GM15510 (cell line): Measurements from ENCODE around the gene LRRC28.

ENCODE experiments used
- POLR2A ChIP-seq: IDR thresholded peaks from 3 replicates; pipeline ENCODE4 v1.6.1; 2011; ENCODE audit warnings: borderline replicate concordance; ENCODE audit not compliant: insufficient read length; ENCODE audit errors: extremely low read depth

Gene LRRC28

DNA sequence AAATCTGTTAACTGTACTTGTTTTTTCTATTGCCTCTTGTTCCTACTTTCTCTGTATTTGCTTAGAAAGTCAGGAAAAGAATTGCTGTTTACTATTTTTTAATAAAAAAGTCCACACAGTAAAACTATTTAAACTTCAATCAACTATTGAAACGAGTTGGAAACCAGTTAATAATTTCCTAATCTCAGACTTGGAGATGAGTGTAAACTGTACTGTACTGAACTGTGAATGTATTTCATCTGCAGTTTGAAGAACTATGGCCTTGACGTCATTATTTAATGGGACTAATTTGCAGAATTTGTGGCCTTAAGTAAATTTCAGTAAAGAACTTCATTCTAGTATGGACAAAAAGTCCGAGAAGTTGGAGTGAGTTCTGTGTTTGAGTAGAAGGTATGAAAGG, 89.1 kb downstream of the LRRC28 start:
- no peak for TF ChIP-seq POLR2A

GRCh38 chr15:99341786-99342185, 90.5 kb downstream of the LRRC28 start:
- TF ChIP-seq POLR2A = no peak

DNA sequence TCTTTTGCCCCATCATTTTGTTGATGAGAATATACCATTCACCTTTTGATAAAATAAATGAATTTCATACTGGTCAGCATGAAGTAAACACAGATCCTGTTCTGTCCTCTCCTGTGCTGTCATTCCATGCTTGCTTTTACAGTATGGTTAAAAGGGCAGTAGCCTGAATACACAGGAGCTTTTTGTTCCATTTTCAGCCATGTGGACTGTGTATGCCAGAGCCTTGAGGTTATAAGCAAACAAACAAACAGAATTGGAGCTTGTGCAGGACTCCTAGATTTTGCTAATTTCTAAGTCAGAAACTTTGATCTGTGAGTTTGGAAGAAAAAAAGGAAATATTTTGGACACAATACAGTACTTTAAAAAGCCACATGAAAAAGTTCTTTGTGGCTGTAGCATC, 91.9 kb downstream of the LRRC28 start:
- TF ChIP-seq POLR2A = no peak

DNA sequence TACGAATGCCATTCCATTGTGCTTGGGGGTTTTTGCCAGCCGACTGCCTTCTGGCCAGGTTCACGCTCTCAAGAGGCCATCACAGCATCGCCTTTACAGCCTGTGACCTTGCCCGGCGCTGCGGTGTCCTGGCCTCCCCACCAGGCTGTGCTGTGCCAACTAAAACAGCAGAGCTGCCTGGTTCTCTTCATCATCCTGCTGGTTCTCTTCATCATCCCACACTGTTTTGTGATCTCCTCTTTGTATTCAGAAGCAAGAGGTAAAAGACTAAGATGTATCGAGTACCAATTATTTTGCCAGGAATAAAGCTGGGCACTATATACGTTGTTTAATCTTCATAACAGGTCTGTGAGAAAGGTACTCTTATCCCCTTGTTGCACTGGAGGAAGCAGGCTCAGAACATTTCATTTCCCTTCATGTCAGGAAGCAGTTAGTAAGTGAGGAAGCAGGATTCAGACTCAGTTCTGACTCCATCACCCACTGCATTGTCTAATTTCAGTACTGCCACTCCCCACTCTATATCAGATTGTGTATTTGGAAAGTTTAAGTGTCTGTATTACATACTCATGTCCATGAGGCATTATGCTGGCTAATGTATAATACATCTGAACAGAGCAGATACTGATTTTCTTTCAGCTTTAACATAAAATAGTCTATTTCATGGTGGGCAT, 92.7 kb downstream of the LRRC28 start:
- no peak for TF ChIP-seq POLR2A

GRCh38 chr15:99344639-99345038, 93.4 kb downstream of the LRRC28 start:
- no peak for TF ChIP-seq POLR2A

GRCh38 chr15:99345242-99345641, 94.0 kb downstream of the LRRC28 start:
- no peak for TF ChIP-seq POLR2A

DNA sequence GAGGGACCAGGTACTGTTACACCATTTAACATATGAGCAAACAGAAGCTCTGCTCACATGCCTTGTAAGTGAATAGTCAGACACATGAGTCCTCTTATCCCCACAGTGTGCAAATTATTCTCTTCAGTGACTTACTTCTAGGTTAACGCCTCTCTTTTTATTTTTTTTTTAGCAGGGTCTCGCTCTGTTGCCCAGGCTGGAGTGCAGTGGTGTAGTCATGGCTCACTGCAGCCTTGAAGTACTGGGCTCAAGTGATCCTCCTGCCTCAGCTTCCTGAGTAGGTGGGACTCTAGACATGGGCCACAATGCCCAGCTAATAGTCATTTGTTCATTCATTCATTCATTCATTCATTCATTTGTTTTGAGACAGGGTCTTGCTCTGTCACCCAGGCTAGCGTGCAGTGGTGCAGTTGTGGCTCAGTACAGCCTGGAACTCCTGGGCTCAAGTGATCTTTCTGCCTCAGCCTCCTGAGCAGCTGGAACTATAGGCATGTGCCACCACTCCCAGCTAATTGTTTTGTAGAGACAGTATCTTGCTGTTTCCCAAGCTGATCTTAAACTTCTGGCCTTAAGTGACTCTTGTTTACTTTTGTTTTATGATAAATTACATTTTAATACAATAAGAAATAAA, 94.7 kb downstream of the LRRC28 start:
- no peak for TF ChIP-seq POLR2A

- TF ChIP-seq POLR2A = no peak
These were observed 96.3 kb downstream of the LRRC28 start for GRCh38 chr15:99347574-99347973.

- TF ChIP-seq POLR2A = no peak
These were observed 97.1 kb downstream of the LRRC28 start for GRCh38 chr15:99348412-99348811.

DNA sequence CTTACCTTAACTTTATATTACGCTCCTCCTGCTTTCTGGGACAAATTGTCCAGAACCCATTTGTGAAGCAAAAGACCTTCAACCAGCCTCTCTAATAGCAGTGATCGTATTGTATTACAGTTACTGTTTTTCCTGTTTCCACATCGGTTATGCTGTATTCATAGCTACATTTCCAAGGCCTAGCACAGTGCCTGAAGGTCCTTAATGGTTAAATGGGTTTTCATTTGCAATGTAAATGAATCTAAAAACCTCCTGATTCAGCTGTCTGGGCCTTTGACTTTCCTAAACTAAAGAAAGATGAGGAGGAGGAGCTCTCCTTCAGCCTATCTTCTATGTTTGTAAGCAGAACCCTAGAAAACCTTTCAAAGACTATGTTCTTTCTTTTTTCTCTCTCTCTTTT, 99.1 kb downstream of the LRRC28 start:
- TF ChIP-seq POLR2A = no peak

DNA sequence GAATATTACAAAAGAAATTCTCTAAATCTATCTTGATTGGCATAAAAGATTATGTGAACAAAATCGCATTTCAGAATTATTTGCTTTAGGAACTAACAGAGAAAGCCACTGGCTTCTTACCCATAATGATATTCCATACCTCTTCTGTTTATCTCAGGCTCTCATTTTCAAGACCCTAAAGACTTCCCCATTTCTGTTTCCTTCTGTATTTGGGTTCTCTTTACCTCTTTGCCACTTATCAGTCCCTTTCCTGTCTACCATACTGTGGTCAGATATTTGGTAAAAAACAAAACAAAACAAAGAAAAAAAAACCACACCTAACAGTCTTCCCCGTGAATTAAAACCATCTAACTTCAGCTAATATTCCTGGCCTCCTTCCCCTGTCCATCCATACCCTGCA, 108.5 kb downstream of the LRRC28 start:
- no peak for TF ChIP-seq POLR2A

DNA sequence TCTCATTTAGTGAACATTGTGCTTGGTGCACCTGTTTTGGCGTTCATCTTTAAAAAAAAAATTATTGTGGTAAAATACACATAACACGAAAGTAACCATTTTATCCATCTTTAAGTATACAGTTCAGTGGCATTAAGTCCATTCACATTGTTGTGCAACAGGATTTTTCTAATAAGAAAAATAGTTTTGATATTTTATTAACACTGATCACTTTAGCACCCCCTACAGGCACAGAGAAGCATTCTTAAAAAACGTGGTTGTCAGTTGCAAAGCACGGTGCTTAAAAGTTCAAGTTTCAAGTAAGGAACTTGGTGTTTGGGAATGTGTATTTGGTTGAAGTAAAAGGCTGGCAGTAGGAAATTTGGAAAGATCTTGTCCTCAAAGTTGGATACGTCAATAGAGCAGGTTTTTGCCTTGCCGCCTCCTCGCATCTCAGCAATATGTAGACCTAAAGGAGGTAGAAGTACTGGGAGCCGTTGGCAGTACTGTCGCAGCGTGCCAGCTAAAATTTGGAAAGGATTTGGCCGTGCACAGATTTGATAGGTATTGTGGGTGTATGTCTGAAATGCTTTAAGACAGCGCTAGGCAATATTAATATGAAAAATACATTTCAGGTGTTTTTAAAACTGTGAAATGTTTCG, 110.4 kb downstream of the LRRC28 start:
- no peak for TF ChIP-seq POLR2A

DNA sequence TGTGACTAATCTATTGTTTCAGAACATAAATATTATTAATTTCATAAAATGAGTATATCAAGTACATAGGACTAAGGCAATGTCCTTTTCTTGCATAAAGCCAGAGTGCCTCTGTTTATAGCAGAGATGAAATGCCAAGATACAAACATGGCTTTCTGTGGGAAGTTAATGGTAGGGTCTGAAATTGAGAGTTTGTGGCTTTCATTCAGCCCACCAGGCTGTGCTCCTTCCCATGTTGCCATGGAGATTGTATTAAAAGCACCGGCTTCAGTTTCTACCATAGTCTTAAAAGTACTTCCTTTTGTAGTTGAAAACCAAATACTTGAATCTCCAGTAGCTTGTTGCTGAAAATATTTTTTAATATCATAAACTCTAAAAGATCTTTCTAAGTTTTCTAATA, 114.0 kb downstream of the LRRC28 start:
- no peak for TF ChIP-seq POLR2A

- no peak for TF ChIP-seq POLR2A
These were observed 114.7 kb downstream of the LRRC28 start for GRCh38 chr15:99366013-99366412.

GRCh38 chr15:99368743-99369142, 117.5 kb downstream of the LRRC28 start:
- TF ChIP-seq POLR2A = no peak

DNA sequence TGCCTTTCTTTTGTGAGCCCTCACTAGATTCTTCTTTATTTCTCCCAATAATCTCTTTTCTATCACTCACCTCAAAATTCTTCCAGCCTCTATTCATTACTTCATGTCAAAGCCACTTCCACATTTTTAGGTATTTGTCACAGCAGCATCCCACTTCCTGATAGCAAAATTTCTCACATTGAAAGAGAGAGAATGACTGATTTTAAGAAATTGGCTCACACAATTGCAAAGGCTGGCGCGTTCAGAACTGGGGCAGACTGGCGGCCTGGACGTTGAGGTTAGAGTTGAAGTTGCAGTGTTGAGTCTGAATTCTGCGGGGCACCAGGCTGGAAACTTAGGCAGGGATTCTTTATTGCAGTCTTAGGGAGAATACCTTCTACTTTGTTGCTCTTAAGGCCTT, 117.9 kb downstream of the LRRC28 start:
- TF ChIP-seq POLR2A = no peak
